Fibroblast of skin of right quadriceps (primary cell): Measurements from ENCODE around the gene GLOD4.
"Not testable (repeated sequence)": the region's sequence is repeated elsewhere in the genome, so short reads cannot be mapped to it uniquely, and the experiment has no call there.

Experiments
- DNase-seq: peaks from one replicate; pipeline ENCODE4 v3.0.0-alpha.2; 2013

GLOD4 gene

GRCh38 chr17:773016-773415 lies 9.1 kb downstream of the GLOD4 start:
- DNase-seq = no peak

- no peak for DNase-seq
Measured at GRCh38 chr17:767076-767475, 15.0 kb downstream of the GLOD4 start.

GRCh38 chr17:760371-760770 lies 21.7 kb downstream of the GLOD4 start:
- DNase-seq = no peak

GRCh38 chr17:759964-760363 lies 22.1 kb downstream of the GLOD4 start:
- DNase-seq = no peak

- not testable (repeated sequence) for DNase-seq
Measured at GRCh38 chr17:756010-756567, 26.0 kb downstream of the GLOD4 start.

- DNase-seq = not testable (repeated sequence)
Measured at GRCh38 chr17:755319-755961, 26.6 kb downstream of the GLOD4 start.

- DNase-seq = no peak
Measured at GRCh38 chr17:753418-753817, 28.7 kb downstream of the GLOD4 start.

GRCh38 chr17:752620-753219 lies 29.4 kb downstream of the GLOD4 start:
- DNase-seq = peak; percentile 54

- peak; percentile 87 for DNase-seq
Measured at GRCh38 chr17:752002-752619, 30.0 kb downstream of the GLOD4 start, which contains the start of gene GEMIN4. TSS of gene GEMIN4 (minus strand) at chr17:752264. CDS start at chr17:752142, 122 bp downstream.

- DNase-seq = peak; percentile 42
Measured at GRCh38 chr17:751269-752001, 30.6 kb downstream of the GLOD4 start.

- DNase-seq = no peak
Measured at GRCh38 chr17:750431-751037, 31.5 kb downstream of the GLOD4 start.

- not testable (repeated sequence) for DNase-seq
Measured at GRCh38 chr17:749359-749758, 32.7 kb downstream of the GLOD4 start.

- not testable (repeated sequence) for DNase-seq
Measured at GRCh38 chr17:748604-749003, 33.5 kb downstream of the GLOD4 start.

- DNase-seq = no peak
Measured at GRCh38 chr17:746783-747629, 35.1 kb downstream of the GLOD4 start.

- no peak for DNase-seq
Measured at GRCh38 chr17:746181-746580, 35.9 kb downstream of the GLOD4 start.

- no peak for DNase-seq
Measured at GRCh38 chr17:745406-745805, 36.7 kb downstream of the GLOD4 start.

GRCh38 chr17:744937-745336 lies 37.1 kb downstream of the GLOD4 start:
- DNase-seq = no peak

GRCh38 chr17:743139-743538 lies 38.9 kb downstream of the GLOD4 start:
- DNase-seq = no peak

- DNase-seq = no peak
Measured at GRCh38 chr17:742147-742793, 39.8 kb downstream of the GLOD4 start.

- DNase-seq = no peak
Measured at GRCh38 chr17:740240-741017, 41.7 kb downstream of the GLOD4 start.
